PFSK-1 (cell line): ENCODE data around the gene DEPDC4.
A peak's percentile ranks its signal among the peaks of the same experiment; 100 is the strongest.

Experiments used
- POLR2AphosphoS5 ChIP-seq: IDR thresholded peaks from 2 replicates; pipeline ENCODE4 v1.6.1; 2012; ENCODE audit warnings: low read depth, mild to moderate bottlenecking, control low read depth, low read length, moderate library complexity
- REST ChIP-seq, 2 experiments: IDR thresholded peaks; 2 replicates each; pipeline versions ENCODE4 v1.6.1 to v1.8.0; 2011 to 2012; ENCODE audit warnings: low read depth in 2 of 2, low read length in 2 of 2, control low read depth in 1 of 2, inconsistent platforms in 1 of 2, mild to moderate bottlenecking in 1 of 2, moderate library complexity in 1 of 2; ENCODE audit not compliant: insufficient read depth in 1 of 2
- SIN3A ChIP-seq: IDR thresholded peaks from 2 replicates; pipeline ENCODE4 v1.6.1; 2012; ENCODE audit warnings: mild to moderate bottlenecking, low read length, moderate library complexity, borderline replicate concordance; ENCODE audit not compliant: insufficient read depth
- TAF1 ChIP-seq: IDR thresholded peaks from 2 replicates; pipeline ENCODE4 v1.6.1; 2012; ENCODE audit warnings: low read length, control low read depth, borderline replicate concordance; ENCODE audit not compliant: insufficient read depth

GRCh38 chr12:100266835-100267602 lies at the start of gene DEPDC4, which contains the start of gene SCYL2:
- TF ChIP-seq POLR2AphosphoS5 (peak; percentile 67; the same call in 1 of the 2 replicates), TAF1 (peak; percentile 65; the same call in 1 of the 2 replicates), REST (IDR thresholded peaks at IDR 0.05; ENCODE audit: insufficient read depth in 1 of 2, low read depth in 2 of 2, low read length in 2 of 2) (peak in 1 of 2 experiments; percentile 71; a peak in 2 of 4 replicates), SIN3A (peak; percentile 94; the same call in 1 of the 2 replicates)
